ENCODE measurements around the gene PHACTR3. TPM values are rescaled to one million over a fixed set of nuclear protein-coding genes. Genes with fewer than 3 reads are reported as not detected.

Gene PHACTR3
- total RNA-seq, 4 donors from 2014 or later = 0.66 to 7.8 TPM; not detected in 2

- TF ChIP-seq CTCF (IDR thresholded peaks at IDR 0.05; ENCODE audit: low read depth) = no peak
Observed at GRCh38 chr20:59650418-59650817, 46.1 kb downstream of the PHACTR3 start.

GRCh38 chr20:59652381-59652780 is 48.0 kb downstream of the PHACTR3 start:
- TF ChIP-seq CTCF (IDR thresholded peaks at IDR 0.05; ENCODE audit: low read depth) = no peak

GRCh38 chr20:59656417-59656816 is 52.1 kb downstream of the PHACTR3 start:
- TF ChIP-seq CTCF (IDR thresholded peaks at IDR 0.05; ENCODE audit: low read depth) = no peak

DNA sequence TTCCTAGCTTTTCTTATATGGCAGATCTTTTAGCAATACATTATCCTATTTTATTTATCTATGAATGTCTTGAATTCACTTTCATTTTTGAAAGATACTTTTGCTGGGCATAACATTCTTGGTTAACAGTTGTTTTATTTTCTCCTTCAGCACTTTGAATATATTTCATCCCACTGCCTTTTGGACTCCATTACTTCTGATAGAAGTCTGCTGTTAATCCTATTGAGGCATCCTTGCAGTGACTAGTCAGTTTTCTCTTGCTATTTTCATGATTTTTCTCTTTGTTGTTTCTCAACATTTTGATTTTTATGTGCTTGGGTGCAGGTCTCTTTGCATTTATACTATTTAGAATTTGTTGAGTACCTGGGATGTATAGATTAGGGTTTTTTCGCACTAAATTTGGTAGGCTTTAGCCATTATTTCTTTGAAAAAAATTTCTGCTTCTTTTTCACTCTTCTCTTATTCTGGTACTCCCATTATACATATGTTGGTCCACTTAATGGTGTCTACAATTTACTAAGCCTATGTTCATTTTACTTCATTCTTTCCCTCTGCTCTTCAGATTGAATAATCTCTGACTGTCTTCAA is 53.2 kb downstream of the PHACTR3 start:
- TF ChIP-seq CTCF (IDR thresholded peaks at IDR 0.05; ENCODE audit: low read depth) = no peak

GRCh38 chr20:59660471-59660870 is 56.1 kb downstream of the PHACTR3 start:
- no peak for TF ChIP-seq CTCF (IDR thresholded peaks at IDR 0.05; ENCODE audit: low read depth)

DNA sequence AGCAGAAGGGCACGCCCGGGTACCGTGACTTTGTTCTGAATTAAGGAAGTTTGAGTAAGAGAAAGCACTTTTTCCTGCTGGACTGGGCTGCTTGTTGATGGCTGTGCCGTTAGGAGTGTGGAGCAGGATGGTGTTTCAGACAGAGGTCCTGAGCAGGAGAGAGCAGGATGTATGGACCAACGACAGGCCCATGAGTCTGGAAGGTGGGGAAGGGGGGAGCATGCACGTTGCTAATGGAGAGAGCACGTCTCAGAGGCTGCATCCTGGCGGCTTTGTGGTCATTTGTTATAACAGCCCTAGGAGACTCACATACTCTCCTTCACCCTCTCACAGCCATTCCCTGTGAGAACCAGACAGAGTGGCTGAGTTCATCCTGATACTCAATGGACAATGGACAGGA is 56.8 kb downstream of the PHACTR3 start:
- TF ChIP-seq CTCF (IDR thresholded peaks at IDR 0.05; ENCODE audit: low read depth) = no peak

DNA sequence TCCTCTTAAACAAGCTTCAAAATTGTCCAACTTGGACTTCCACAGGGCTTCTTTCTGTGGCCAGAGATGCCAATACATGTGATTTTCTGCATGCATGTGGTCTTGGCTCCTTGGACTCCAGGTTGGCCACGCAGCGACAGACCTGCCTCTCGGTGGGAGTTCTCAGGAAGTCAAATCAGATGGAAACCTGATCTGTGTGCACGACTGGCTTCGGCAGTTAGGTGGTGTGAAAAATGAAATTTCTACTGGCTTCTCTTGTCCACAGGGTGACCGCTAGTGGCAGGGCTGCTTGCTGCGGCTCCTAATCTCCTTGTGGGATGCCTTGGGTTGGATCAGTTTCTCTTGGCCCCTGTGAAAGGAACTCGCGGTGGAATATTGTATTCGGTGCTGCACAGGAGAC is 57.3 kb downstream of the PHACTR3 start:
- TF ChIP-seq CTCF (IDR thresholded peaks at IDR 0.05; ENCODE audit: low read depth) = no peak

All from subcutaneous adipose tissue (tissue), 4 donors.